HG03060 (cell line): ENCODE measurements around the gene MTCL1.

Experiments used
- ATAC-seq: cut with Tn5 transposase; IDR thresholded peaks from one replicate; pipeline ENCODE4 v1.9.1; 2021; ENCODE audit warnings: low read depth, moderate number of reproducible peaks; ENCODE audit not compliant: unreplicated experiment

MTCL1 gene

DNA sequence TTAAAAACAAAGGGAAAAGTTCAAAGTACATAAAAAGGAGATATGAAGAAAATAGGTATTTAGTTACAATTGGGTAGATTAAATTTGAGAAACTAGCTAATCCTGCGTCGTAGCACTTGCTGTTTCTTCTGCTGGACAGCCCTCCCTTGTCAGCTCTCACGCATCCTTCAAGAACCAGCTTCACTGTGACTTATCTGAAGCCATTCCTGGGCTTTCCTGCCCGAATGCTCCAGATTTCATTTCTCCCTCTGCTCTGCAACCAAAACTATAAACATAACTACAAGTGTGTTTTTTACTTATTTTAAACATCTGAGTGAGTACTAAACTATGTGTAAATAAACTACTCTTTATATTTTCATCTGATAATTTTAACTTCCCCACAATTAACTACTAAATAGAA lies 149.2 kb downstream of the MTCL1 start:
- ATAC-seq: no peak

DNA sequence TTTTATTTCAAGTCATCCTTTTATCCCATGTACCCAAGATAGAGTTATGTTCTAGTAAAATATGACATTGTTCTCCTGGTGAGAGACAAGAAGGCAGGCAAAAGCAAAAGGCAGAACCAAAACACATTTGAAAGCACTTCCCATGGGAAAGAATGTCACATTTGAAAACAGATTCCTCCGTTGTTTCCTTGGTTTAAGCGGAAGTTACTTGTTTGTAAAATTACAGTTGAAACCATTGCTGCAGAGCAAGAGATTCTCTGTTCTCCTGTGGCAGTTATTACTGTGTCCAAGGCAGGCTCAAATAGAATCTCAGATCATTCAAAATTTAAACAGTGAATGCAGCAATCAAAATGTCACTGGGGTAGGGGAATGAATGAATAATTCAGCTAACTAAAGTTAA lies 149.6 kb downstream of the MTCL1 start:
- no peak for ATAC-seq

DNA sequence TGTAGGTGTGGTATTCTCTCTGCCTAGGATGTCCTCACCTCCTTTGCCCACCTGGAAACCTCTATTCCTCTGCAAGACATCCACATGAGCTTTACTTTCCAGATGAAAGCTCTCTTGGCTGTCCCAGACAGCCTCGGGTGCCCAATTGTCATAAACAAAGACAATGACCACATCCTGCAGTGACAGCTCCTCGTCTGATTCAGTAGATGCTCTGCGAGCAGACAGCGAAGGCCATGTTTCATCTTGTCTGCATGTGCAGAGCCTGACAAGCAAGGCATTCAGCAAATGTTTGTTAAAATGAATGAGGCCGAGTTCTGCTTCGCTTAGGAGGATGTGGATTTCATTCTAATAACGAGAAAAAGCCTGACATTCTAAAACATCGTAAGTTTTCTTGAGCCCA lies 150.9 kb downstream of the MTCL1 start:
- ATAC-seq: no peak

GRCh38 chr18:8856769-8857393 lies 151.5 kb downstream of the MTCL1 start:
- ATAC-seq: no peak

GRCh38 chr18:8857806-8858205 lies 152.4 kb downstream of the MTCL1 start:
- ATAC-seq: no peak

DNA sequence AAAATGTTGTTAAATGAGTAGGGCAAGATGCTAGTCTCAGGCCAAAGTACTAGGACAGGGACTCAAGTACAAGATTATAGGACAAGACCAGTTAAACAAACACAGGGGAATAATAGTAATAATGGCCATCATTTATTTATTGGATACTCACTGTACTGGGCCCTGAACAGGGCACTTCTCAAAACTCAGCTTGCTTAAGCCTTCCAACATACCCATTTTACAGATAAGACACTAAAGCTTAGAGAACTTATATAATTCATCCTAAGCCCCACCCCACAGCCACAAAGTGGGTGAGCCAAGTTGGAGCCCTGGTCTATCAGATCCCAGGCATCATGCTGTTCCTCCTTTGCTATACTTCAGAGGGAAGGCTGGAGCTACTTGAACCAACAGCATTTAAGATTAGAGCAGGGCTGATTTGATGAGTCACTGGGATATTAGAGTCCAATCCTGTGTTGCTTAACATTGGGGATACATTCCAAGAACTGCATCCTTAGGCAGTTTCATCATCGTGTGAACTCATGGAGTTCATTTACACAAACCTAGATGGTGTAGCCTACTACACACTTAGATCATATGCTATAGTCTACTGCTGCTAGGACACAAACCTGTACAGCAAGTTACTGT lies 153.6 kb downstream of the MTCL1 start:
- no peak for ATAC-seq

- no peak for ATAC-seq
Observed at GRCh38 chr18:8860845-8861642, 155.7 kb downstream of the MTCL1 start.

DNA sequence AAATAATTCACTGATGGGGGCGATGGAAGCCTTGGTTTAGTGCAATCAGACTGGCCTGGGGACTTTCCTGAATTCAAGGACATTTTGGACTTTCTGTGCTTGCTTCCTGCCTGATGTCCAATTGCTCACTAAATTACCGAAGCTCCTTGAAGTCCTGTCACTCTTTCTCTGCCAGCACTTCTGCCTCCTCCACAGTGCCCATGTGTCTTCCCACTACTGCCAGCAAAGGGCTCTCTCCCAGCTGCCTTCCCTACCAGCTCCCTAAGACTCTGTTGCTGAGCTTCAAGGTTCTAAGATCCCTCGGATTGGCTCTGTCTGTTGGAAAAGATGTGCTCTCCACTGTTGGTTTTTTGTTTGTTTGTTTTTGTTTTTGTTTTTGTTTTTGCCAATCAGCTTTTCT lies 158.1 kb downstream of the MTCL1 start:
- ATAC-seq: no peak

- no peak for ATAC-seq
Observed at GRCh38 chr18:8865934-8866333, 160.6 kb downstream of the MTCL1 start.

DNA sequence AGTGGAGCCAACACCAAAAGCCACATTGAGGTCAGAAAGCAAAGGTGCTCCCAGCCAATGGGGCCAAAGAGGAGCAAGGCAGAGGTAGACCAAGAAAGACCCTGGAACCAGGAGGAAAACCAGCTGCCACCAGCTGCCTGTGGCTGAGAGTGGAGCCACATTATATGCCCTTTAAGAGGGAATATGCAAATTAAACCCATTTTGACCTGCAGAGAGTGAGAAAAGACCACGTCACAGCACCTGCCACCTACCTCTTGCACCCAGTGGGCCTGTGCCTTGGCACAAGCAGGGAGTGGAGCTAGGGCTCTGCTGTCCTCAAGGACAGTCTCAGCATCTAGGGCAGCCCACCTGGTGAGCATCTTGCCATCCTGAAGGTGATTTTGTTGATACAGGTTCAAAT lies 161.3 kb downstream of the MTCL1 start:
- ATAC-seq: no peak

DNA sequence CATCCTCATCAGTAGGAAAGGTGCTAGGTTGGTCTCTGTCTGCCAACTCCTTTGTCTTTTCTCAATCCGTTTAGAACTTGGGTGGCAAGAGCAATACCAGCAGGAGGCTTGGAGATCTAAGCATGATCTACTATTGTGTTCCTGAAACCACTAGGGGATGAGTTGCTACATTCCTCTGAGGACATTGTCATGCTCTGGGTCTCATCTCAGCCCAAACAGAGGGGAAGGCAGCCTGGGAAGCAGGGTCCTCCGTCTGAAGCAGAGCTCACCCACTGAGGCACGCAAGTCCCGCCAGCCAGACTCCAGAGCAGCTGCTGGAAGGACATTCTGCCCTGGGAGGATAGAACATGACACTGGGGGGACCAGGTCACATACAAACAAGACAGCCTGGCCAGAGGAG lies 162.9 kb downstream of the MTCL1 start:
- no peak for ATAC-seq

DNA sequence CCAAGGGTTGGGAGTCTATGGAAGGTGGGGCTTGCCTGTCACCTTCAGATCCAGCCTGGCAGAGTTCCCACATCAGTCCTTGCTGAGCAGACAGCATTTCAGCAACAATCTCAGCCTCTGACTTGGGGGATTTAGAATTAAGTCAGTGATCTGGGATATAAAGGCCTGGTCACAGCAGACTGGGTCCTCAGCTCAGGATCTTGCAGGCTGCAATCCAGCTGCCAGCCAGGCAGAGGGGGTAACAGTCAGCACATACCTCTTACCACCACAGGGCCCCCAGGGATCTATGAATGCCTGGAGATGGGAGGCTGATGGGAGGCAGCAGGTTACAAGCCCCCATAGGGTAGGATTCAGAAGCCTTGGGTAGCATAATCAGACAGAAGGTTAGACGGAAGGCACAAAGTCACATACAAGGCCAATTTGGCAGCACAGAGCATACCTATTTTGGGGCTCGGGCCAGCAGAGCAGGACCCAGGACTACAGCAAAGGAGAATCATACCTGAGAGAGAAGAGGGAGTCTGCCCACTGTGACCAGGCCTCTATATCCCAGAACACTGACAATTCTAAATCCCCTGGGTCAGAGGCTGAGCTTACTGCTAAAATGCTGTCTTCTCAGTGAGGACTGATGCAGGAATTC lies 163.5 kb downstream of the MTCL1 start:
- no peak for ATAC-seq

- no peak for ATAC-seq
Observed at GRCh38 chr18:8869696-8870095, 164.3 kb downstream of the MTCL1 start.

- ATAC-seq: no peak
Observed at GRCh38 chr18:8870528-8870927, 165.2 kb downstream of the MTCL1 start.

DNA sequence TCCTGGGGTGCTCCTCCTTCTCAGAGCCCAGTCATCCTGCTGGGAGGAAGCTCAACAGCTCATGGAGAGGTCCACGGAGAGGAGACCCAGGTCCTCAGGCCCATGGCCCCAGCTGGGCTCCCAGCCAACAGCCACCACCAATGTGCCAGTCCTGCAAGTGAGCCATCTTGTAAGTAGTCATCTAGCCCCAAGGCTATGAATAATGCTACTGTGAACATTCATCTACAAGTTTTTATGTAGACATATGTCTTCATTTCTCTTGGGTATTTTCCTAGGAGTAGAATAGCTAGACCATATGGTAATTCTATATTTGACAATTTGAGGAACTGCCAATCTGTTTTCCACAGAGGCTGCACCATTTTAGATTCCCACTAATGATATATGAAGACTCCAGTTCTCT lies 166.1 kb downstream of the MTCL1 start:
- no peak for ATAC-seq

- ATAC-seq: no peak
Observed at GRCh38 chr18:8874872-8875271, 169.5 kb downstream of the MTCL1 start.

GRCh38 chr18:8876887-8877286 lies 171.5 kb downstream of the MTCL1 start:
- ATAC-seq: no peak

GRCh38 chr18:8881103-8881502 lies 175.7 kb downstream of the MTCL1 start:
- ATAC-seq: no peak
